Keratinocyte (primary cell): ENCODE measurements around the gene HBZ. TPM values are rescaled to one million over a fixed set of nuclear protein-coding genes. Genes with fewer than 3 reads are reported as not detected.
"Not testable (repeated sequence)": the region's sequence is repeated elsewhere in the genome, so short reads cannot be mapped to it uniquely, and the experiment has no call there.

Experiments used
- DNase-seq: peaks from one replicate; pipeline ENCODE4 v3.0.0-alpha.2; 2011; ENCODE audit warnings: low read depth, missing footprints, low spot score
- FAIRE-seq: peaks from 2 replicates; lab custom pipeline; 2011; peaks lifted over from hg19 to GRCh38; lab: Jason Lieb, UNC
- H2AFZ ChIP-seq: 2 replicates; pipeline ENCODE4 v1.6.0; 2012; ENCODE audit warnings: low read length, control low read depth, inconsistent platforms; ENCODE audit not compliant: control insufficient read depth
- H3K27ac ChIP-seq: 2 replicates; pipeline ENCODE4 v1.5.1; 2011; ENCODE audit warnings: low read length; ENCODE audit not compliant: control insufficient read depth, insufficient read depth
- H3K27me3 ChIP-seq: 3 replicates; pipeline ENCODE4 v1.6.0; 2011; ENCODE audit warnings: low read length; ENCODE audit not compliant: control insufficient read depth, insufficient read depth; ENCODE audit errors: extremely low read depth
- H3K36me3 ChIP-seq, 2 experiments: 2 replicates in 1 of 2; 3 replicates in 1 of 2; pipeline ENCODE4 v1.5.1; 2011; ENCODE audit warnings: low read length in 2 of 2, mild to moderate bottlenecking in 1 of 2; ENCODE audit not compliant: control insufficient read depth in 2 of 2, insufficient read depth in 2 of 2; ENCODE audit errors: extremely low read depth in 1 of 2
- H3K4me1 ChIP-seq: 3 replicates; pipeline ENCODE4 v1.5.1; 2011; ENCODE audit warnings: low read length; ENCODE audit not compliant: control insufficient read depth, insufficient read depth; ENCODE audit errors: extremely low read depth
- H3K4me2 ChIP-seq: 3 replicates; pipeline ENCODE4 v1.6.0; 2011; ENCODE audit warnings: low read depth, low read length; ENCODE audit not compliant: control insufficient read depth, insufficient read depth; ENCODE audit errors: extremely low read depth
- H3K4me3 ChIP-seq, 3 experiments: fragments of 200-600 bp in 1 of 3; sonication (generic) in 1 of 3; 2 replicates in 2 of 3; 3 replicates in 1 of 3; pipeline ENCODE4 v1.5.1; 2011 to 2016; ENCODE audit warnings: low read length in 3 of 3, mild to moderate bottlenecking in 3 of 3, control low read depth in 2 of 3, inconsistent platforms in 1 of 3, low read depth in 1 of 3, mixed read lengths in 1 of 3, mixed run types in 1 of 3, moderate library complexity in 1 of 3; ENCODE audit not compliant: control insufficient read depth in 2 of 3, insufficient read depth in 2 of 3; ENCODE audit errors: extremely low read depth in 1 of 3
- H3K79me2 ChIP-seq: 2 replicates; pipeline ENCODE4 v1.6.0; 2012; ENCODE audit warnings: low read length; ENCODE audit not compliant: control insufficient read depth, insufficient read depth
- H3K9ac ChIP-seq: 3 replicates; pipeline ENCODE4 v1.6.0; 2011; ENCODE audit warnings: low read length; ENCODE audit not compliant: control insufficient read depth, insufficient read depth; ENCODE audit errors: extremely low read depth
- H3K9me1 ChIP-seq: 3 replicates; pipeline ENCODE4 v1.6.0; 2011; ENCODE audit warnings: low read length; ENCODE audit not compliant: control insufficient read depth, insufficient read depth; ENCODE audit errors: extremely low read depth
- H3K9me3 ChIP-seq: 2 replicates; pipeline ENCODE4 v1.5.1; 2012; ENCODE audit warnings: low read depth, low read length; ENCODE audit not compliant: control insufficient read depth
- H4K20me1 ChIP-seq: 3 replicates; pipeline ENCODE4 v1.6.0; 2011; ENCODE audit warnings: low read length; ENCODE audit not compliant: control insufficient read depth, insufficient read depth; ENCODE audit errors: extremely low read depth
- CTCF ChIP-seq, 3 experiments: IDR thresholded peaks in 1 of 3; conservative IDR thresholded peaks in 1 of 3; optimal IDR thresholded peaks in 1 of 3; 2 replicates in 2 of 3; 3 replicates in 1 of 3; pipeline versions ENCODE3 to v1.5.1; 2011; ENCODE audit warnings: low read length in 3 of 3, mild to moderate bottlenecking in 3 of 3, moderate library complexity in 2 of 3, control low read depth in 1 of 3, inconsistent platforms in 1 of 3; ENCODE audit not compliant: insufficient read depth in 2 of 3; ENCODE audit errors: extremely low read depth in 1 of 3
- EZH2 ChIP-seq: IDR thresholded peaks from one replicate; pipeline ENCODE4 v1.6.1; 2012; ENCODE audit warnings: inconsistent platforms, mild to moderate bottlenecking, low read length, moderate library complexity
- dilution Hi-C: fragments of 300-500 bp; cut with MboI; formaldehyde crosslinking; loops from one replicate; pipeline ENCODE4 v1.7.0; 2020; ENCODE audit warnings: low sequenced_read_pairs; ENCODE audit not compliant: extremely low pct_ligation_motif_present
- polyA plus RNA-seq, 5 experiments: library from polyadenylated mRNA; depleted of rRNA in 3 of 5; stranded (reverse) in 3 of 5; stranded (forward) in 1 of 5; unstranded in 1 of 5; fragments of >200 nt; gene quantifications; 1 replicate in 1 of 5; 2 replicates in 3 of 5; 3 replicates in 1 of 5; pipeline versions ENCODE4 v1.2.1 to v1.2.3, GENCODE V29; 2011 to 2012; ENCODE audit warnings: missing spikeins in 2 of 5, low read depth in 1 of 5, low replicate concordance in 1 of 5

Gene HBZ
- polyA plus RNA-seq, 1 donor (not counting 4 experiments of a cell fraction or from before 2014, with no cell fraction given), result not detected

DNA sequence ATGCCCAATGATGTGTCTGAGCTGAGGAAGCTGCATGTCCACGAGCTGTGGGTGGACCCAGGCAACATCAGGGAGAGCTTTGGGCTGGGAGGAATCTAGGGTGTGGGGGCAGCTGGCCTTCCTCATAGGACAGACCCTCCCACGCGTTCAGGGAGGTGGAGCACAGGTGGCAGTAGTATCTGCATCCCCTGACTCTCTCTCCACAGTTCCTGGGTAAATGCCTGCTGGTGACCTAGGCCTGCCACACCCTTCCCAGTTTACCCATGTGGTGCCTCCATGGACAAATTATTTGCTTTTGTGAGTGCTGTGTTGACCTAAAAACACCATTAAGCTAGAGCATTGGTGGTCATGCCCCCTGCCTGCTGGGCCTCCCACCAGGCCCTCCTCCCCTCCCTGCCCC is 16.6 kb downstream of the HBZ start:
- H3K79me2 ChIP-seq, result no peaks in the 10 kb centered on the region
- no peaks in the 10 kb centered on the region for H3K9me1 ChIP-seq
- no peak for TF ChIP-seq CTCF (optimal IDR thresholded peaks at IDR 0.05 in 1 of 3, IDR thresholded peaks at IDR 0.05 in 1 of 3, conservative IDR thresholded peaks at IDR 0.05 in 1 of 3; ENCODE audit: extremely low read depth in 1 of 3, insufficient read depth in 2 of 3, low read length in 3 of 3)
- TF ChIP-seq EZH2, result no peak
- H3K9ac ChIP-seq, result no peak overlapping the region
- dilution Hi-C loops, result no loop called here
- FAIRE-seq (no peak), DNase-seq (no peak)
- H3K9me3 ChIP-seq, result no peaks in the 10 kb centered on the region
- no peak overlapping the region for H3K4me3 ChIP-seq
- no peak overlapping the region for H2AFZ ChIP-seq
- no peak overlapping the region for H3K27ac ChIP-seq
- peaks cover 55% of the 10 kb centered on the region for H3K27me3 ChIP-seq
- no peaks in the 10 kb centered on the region for H3K36me3 ChIP-seq
- H3K4me2 ChIP-seq, result no peak overlapping the region
- H4K20me1 ChIP-seq, result peaks cover 4% of the 10 kb centered on the region
- H3K4me1 ChIP-seq, result peaks cover 7% of the 10 kb centered on the region

- H3K9me3 ChIP-seq, H3K27ac ChIP-seq, DNase-seq, dilution Hi-C loops, H3K4me3 ChIP-seq, H3K79me2 ChIP-seq, H3K4me2 ChIP-seq, H2AFZ ChIP-seq, H3K36me3 ChIP-seq, H3K9ac ChIP-seq, H4K20me1 ChIP-seq, H3K9me1 ChIP-seq, H3K4me1 ChIP-seq: not testable (repeated sequence)
- peaks cover 60% of the 10 kb centered on the region for H3K27me3 ChIP-seq
- FAIRE-seq, result peak; percentile 44
Measured at GRCh38 chr16:170088-170507, 17.7 kb downstream of the HBZ start.

DNA sequence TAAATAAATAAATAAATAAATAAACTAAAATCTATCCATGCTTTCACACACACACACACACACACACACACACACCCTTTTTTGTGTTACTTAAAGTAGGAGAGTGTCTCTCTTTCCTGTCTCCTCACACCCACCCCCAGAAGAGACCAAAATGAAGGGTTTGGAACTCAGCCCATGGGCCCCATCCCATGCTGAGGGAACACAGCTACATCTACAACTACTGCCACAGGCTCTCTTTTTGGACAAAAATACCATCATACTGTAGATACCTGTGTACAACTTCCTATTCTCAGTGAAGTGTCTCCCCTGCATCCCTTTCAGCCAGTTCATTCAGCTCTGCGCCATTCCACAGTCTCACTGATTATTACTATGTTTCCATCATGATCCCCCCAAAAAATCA is 18.3 kb downstream of the HBZ start:
- no peaks in the 10 kb centered on the region for H3K9me1 ChIP-seq
- peaks cover 4% of the 10 kb centered on the region for H4K20me1 ChIP-seq
- H3K79me2 ChIP-seq, result no peaks in the 10 kb centered on the region
- FAIRE-seq (no peak), DNase-seq (no peak)
- dilution Hi-C loops, result no loop called here
- no peak overlapping the region for H3K9ac ChIP-seq
- H3K27ac ChIP-seq, result no peak overlapping the region
- TF ChIP-seq EZH2 (no peak), CTCF (optimal IDR thresholded peaks at IDR 0.05 in 1 of 3, IDR thresholded peaks at IDR 0.05 in 1 of 3, conservative IDR thresholded peaks at IDR 0.05 in 1 of 3; ENCODE audit: extremely low read depth in 1 of 3, insufficient read depth in 2 of 3, low read length in 3 of 3) (no peak)
- H3K27me3 ChIP-seq, result peaks cover 60% of the 10 kb centered on the region
- H2AFZ ChIP-seq, result no peak overlapping the region
- H3K4me2 ChIP-seq, result no peak overlapping the region
- no peaks in the 10 kb centered on the region for H3K9me3 ChIP-seq
- H3K4me3 ChIP-seq, result no peak overlapping the region
- no peaks in the 10 kb centered on the region for H3K36me3 ChIP-seq
- no peaks in the 10 kb centered on the region for H3K4me1 ChIP-seq

DNA sequence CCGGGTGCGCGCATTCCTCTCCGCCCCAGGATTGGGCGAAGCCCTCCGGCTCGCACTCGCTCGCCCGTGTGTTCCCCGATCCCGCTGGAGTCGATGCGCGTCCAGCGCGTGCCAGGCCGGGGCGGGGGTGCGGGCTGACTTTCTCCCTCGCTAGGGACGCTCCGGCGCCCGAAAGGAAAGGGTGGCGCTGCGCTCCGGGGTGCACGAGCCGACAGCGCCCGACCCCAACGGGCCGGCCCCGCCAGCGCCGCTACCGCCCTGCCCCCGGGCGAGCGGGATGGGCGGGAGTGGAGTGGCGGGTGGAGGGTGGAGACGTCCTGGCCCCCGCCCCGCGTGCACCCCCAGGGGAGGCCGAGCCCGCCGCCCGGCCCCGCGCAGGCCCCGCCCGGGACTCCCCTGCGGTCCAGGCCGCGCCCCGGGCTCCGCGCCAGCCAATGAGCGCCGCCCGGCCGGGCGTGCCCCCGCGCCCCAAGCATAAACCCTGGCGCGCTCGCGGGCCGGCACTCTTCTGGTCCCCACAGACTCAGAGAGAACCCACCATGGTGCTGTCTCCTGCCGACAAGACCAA is 20.0 kb downstream of the HBZ start, which contains the start of gene HBA2:
Gene HBA2 (plus strand): TSS at position 503 of the 568 bp plus-strand sequence. CDS start 37 bp downstream, at position 540.
- H2AFZ ChIP-seq, H3K9me1 ChIP-seq, H3K36me3 ChIP-seq, dilution Hi-C loops, H3K4me3 ChIP-seq, H3K79me2 ChIP-seq, H3K4me2 ChIP-seq, H3K27ac ChIP-seq, H3K4me1 ChIP-seq, H3K9me3 ChIP-seq, H4K20me1 ChIP-seq, DNase-seq, FAIRE-seq, H3K9ac ChIP-seq: not testable (repeated sequence)
- peaks cover 49% of the 10 kb centered on the region for H3K27me3 ChIP-seq
